GM19099 (cell line): ENCODE data around the gene IFNL3.
"Not testable (repeated sequence)": the region's sequence is repeated elsewhere in the genome, so short reads cannot be mapped to it uniquely, and the experiment has no call there.

Experiments used
- POLR2A ChIP-seq: IDR thresholded peaks from 3 replicates; pipeline ENCODE4 v1.6.1; 2011; ENCODE audit warnings: low read depth; ENCODE audit not compliant: insufficient read length; ENCODE audit errors: extremely low read depth

The IFNL3 gene

DNA sequence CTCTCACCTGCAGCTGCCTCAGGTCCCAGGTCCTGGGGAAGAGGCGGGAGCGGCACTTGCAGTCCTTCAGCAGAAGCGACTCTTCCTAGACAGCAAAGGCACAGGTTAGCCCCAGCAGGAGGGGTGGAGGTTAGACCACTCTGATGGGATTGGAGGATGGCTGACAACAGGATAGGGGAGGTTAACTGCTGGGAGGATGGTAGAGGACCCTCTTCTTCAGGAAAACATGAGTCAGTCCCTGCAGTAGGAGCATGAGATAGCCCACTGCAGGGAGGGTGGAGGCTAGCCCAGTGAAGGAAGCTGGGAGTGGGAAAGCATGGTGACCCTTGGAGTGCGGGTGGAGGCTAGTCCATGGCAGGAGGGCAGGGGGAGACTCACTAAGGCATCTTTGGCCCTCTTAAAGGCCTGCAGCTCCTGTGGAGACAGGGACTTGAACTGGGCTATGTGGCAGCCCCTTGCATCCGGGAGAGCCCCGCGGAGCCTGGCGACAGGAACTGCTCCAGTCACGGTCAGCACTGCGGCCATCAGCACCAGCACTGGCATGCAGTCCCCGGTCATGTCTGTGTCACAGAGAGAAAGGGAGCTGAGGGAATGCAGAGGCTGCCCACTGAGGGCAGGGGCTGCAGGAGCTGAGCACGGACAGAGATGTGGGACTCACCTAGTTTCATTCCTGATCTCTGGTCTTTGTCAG is at the start of gene IFNL3:
Gene IFNL3, minus strand, starts transcription at position 597 of the 691 bp plus-strand sequence. Its CDS starts 39 bp downstream, at position 558.
- TF ChIP-seq POLR2A: not testable (repeated sequence)

DNA sequence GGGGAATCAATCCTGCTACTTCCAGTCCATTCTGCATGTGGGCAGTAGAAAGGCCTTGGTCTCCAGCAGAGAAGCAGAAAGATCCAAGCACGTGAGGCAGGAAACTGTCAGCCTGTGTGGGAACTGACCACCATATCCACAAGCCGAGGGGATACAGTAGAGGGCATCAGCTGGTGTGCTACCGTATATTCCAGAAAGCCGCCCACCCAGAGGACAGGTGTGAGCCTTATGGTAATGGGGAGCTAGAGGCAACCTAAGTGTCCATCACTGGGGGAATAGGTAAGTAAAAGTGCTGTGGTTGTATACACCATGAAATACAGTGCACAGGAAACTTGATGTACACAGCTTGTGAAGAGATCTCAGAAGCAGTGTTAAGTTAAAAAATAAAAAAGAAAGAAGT is 48.6 kb upstream of the IFNL3 start:
- TF ChIP-seq POLR2A: no peak

DNA sequence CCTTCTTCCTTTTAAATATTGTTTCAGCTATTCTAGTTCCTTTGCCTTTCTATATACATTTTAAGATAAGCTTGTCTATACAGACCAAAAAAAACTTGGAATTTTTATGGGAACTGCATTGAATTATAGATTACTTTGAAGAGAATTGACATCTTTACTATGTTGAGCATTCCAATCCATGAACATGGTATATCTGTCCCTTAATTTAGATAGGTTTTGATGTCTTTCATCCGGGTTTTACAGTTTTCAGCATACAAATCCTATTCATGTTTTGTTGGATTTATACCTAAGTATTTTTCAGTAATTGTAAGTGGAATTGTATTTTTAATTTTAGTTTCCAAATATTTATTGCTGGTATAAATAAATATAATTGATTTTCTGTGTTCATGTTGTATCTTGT is 39.2 kb upstream of the IFNL3 start:
- no peak for TF ChIP-seq POLR2A

DNA sequence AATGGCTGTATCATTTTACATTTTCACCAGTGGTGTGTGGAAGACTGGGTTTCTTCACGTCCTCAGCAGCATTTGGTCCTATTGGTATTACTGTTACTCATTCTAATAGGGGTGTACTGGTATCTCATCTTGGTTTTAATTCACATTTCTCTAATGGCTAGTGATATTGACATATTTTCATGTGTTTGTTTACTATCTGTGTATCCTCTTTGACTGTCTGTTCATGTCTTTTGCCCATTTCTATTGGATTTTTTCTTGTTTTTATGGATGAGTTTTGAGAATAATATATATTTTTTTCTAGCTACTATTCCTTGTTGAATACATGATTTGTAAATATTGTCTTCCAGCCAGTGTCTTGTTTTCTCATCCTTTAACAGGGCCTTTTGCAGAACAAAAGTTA is 37.2 kb upstream of the IFNL3 start:
- TF ChIP-seq POLR2A: no peak

DNA sequence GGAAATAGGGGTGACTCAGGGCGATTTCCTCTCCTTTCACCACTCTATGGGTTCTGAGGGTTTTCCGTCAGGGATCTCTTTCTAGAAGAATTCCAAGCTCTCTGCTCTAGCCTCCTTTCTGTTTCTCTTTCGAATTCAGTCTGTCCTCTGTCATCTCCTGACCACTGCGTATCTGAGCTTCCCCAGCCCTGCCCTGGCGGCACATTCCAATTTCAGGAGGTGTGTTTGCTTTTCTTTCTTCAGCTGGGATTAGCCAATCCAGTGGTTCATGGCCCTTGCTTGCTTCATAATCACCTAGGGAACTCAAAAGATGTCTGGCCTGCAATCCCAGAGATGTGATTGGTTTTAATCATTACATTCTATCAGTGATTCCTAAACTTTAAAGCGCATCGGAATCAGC is 32.8 kb upstream of the IFNL3 start:
- no peak for TF ChIP-seq POLR2A

DNA sequence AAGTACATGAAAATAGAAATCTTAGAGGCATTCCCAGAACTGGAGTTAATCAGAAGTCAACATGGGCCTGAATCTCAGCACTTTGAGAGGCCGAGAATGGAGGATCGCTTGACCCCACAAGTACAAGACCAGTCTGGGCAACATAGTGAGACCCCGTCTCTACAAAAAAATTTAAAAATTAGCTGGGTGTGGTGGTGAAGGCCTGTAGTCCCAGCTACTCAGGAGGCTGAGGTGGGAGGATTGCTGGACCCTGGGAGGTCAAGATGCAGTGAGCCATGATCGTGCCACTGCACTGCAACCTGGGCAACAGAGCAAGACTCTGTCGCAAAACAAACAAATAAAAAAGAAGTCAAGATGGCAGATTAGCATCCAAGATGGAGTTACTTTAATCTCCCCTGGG is 31.9 kb upstream of the IFNL3 start:
- no peak for TF ChIP-seq POLR2A

DNA sequence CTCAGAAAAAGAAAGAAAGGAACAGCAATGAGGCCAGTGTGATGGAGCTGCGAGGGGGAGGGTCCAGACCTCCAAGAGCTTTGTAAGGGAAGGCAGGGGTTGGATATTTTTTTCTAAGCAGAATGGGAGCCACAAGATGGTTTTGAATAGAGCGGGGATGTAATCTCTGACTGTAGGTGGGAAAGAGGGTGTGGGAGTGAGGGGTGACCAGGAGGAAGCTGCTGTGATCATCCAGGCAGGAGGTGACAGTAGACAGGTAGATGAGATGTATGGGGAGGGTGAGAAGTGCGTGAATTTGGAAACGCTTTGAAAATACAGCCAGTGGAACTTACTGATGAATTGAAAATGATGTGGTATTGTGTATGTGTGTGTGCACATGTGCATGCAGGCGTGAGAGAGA is 30.8 kb upstream of the IFNL3 start:
- TF ChIP-seq POLR2A: no peak

DNA sequence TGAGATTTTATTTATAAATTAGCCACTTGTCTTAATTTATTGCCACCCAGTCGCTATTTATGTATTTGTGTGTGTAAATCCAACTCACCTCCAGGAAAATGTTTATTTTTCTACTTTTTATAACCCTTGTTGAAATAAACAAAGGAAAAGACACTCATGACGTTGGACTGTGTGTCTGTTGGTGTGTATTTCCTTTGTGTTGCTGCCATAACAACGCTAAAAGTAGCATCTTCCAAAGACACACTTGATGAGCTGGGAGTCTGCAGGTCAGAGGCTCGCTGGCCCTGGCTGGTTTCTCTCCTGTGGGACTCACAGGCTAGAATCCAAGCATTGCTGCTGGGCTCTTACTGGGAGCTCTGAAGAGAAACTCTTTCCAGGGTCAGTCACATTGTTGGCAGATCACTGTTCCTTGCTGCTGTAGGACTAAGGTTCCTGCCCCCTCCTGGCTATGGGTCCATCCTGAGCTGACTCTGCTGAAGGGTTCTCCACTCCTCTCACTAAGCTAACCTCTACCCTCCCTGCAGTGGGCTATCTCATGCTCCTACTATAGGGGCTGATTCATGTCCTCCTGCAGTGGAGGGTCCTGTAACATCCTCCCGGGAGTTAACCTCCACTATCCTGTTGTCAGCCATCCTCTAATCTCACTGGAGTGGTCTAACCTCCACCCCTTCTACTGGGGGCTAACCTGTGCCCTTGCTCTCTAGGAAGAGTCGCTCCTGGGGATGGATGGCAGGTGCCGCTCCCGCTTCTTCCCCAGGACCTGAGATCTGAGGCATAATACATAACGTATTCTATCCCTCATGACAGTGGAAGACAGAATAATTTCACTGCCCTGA is 25.4 kb upstream of the IFNL3 start:
- TF ChIP-seq POLR2A: no peak

DNA sequence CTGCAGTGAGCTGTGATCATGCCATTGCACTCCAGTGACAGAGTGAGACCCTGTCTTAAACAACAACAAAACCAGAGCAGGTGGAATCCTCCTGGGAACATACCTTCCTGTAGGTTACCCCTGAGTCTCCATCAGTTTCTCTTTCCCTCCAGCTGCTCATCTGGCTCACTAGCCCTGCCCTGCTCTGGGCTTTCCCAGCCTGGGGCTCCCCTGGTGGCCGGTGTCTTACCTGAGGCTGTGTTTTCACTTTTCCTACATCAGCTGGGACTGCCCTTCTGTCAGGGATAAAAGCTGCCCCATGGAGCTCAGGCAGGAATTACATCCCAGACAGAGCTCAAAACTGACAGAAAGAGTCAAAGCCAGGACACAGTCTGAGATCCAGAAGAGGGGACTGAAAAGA is 23.3 kb upstream of the IFNL3 start, which contains the start of gene IFNL2:
Gene IFNL2, plus strand, starts transcription at position 312 of the 400 bp plus-strand sequence. CDS start 173 bp downstream, outside the sequence.
- TF ChIP-seq POLR2A: not testable (repeated sequence)

DNA sequence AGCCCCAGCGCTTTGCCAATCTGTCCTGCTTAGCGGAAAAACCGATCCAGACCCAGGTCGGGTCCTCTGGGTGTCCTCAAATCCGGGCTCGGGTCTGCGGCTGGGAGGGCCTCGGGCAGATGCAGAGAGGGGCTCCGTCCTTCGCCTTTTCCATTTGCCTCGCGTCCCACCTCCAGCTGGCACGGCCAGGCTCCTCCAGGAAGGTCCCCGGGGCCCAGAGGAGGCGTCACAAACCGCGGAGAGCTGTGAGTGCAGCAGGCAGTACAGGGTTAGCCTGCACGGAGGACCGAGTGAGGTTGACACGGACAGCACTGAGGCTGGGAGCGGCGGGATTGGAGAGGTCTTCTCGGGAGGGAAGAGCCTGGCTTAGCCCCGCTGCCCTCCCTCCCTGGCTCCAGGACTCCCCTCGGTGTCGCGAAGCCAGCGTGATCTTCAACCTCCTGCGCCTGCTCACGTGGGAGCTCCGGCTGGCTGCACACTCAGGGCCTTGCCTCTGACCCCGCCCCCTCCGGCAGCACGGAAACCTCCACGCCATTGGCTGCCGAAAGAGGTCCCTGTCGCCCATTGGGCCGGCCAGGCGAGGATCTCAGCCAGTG is 20.6 kb upstream of the IFNL3 start:
- TF ChIP-seq POLR2A: no peak

DNA sequence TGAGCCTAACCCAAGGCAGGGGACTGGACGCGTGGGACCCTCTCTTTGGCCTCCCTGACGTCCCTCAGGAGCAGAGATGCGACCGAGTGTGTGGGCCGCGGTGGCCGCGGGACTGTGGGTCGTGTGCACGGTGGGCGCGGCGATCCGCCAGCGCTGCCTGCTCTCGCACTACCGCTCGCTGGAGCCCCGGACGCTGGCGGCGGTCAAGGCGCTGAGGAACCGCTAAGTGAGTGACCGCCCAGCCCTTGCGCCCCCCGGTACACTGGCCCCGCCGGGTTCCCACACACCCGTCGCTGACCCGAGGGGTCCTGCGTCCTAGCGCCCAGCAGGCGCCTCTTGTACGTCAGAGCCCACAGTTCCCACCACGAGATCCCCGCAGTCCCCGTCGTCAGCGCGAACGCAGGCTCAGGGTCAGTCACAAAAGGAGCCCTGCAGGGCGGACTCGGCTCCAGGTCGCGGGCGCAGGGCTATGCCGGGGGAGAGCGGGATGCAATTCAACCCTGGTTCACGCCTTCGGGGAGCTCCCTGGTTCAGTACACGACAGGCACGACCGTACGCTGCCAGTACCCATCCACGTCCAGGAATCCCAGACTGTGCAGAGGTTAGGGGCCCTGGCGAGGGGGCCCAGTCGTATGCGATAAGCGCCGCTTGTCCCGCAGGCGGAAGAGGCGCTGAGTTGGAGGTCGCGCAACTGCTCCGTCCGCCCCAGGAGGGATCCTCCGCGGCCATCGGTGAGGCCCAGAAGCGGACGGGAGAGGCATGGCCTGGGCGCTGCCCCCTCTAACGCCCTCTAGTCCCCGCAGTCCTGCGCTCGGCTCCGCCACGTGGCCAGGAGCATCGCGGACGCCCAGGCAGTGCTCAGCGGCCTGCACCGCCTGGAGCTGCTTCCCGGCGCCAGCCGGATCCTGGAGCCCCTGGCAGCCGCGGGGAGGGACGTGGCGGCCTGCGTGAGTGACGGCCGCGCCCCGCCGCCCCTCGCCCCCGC is 19.8 kb upstream of the IFNL3 start:
- TF ChIP-seq POLR2A: no peak

DNA sequence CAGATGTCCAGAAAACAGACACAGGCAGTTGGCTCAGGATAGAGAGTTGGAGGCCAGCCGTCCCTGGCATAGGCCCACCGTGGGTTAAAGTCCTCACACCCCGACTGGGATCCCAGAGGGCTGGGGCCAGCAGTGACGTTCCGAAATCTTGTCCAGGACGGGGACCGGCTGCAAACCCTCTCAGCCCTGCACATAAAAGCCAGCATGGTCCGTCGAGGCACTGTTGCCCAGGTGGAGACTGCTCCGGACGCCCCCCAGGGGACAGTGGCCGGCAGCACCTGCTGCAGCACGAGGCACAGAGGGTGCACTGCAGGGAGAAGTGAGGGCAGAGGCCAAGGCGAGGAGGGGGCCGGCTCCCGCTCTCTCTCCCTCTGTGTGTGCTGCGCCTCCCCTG is 19.1 kb upstream of the IFNL3 start:
- no peak for TF ChIP-seq POLR2A

DNA sequence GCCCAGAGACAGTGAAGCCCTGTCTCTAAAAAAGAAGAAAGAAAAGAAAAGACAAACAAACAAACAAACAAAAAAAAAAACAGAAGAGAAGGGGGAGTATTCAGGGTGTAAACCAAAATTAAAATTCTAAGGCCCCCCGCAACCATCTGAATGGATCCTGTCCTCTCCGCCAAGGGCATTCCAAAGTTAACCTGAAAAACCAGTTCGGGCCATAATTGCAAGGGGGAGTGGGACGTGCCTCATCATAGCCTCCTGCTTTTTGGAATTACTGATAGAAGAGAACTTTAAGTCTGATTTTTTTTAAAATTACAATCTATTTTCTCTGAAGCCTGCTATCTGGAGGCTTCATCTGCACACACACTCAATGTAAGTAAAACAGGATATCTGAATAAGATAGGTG is 17.7 kb upstream of the IFNL3 start:
- TF ChIP-seq POLR2A: no peak

DNA sequence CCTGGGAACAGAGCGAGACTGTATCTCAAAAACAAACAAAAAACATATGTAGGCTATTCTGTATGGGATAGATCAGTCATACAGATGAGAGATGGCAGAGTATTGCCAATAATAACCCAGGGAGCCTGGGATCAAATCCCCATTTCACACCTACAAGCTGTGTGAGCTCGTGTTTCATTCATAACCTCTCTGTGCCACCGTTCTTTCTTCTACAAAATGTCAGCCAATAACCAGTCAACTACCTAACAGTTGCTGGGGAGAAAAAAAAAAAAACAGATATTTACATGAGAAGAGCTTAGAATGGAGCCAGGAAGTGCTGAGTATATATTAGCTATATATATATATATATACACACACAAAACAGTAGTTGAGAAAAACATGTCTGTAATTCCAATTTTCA is 16.9 kb upstream of the IFNL3 start:
- no peak for TF ChIP-seq POLR2A
